ENCODE results near the gene TRMO.

The TRMO gene

GRCh38 chr9:97900738-97901565, 21.3 kb downstream of the TRMO start:
- DNase-seq = no peak

DNA sequence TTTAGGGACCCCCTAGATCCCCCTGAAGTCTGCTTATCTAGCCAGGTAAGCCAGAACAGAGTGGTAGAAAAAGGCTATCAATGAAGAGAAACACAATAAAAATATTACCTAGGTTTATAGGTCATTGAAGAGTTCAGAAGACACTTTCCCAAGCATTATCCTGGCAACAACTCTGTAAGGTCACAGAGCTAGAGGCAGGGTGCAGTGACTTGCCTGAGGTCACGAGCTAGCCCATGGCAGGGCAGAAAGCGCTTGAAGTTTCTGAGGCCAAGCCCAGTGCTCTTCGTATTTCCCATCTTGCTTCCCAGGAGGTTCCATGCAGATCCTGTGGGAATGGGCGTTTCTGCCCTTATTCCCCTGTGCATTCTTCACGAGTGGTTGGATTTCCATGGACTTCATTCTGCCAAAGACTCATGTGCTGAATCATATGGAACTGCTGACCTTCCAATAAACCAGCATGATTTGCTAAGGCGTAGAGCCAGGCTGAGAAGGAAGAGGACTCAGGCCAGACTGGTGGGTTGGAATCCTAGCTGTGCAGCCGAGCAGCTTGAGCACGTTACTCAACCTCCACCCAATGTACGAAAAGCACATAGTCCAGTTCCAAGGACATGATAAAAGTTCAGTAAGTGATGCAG, 22.1 kb downstream of the TRMO start:
- DNase-seq = no peak

DNA sequence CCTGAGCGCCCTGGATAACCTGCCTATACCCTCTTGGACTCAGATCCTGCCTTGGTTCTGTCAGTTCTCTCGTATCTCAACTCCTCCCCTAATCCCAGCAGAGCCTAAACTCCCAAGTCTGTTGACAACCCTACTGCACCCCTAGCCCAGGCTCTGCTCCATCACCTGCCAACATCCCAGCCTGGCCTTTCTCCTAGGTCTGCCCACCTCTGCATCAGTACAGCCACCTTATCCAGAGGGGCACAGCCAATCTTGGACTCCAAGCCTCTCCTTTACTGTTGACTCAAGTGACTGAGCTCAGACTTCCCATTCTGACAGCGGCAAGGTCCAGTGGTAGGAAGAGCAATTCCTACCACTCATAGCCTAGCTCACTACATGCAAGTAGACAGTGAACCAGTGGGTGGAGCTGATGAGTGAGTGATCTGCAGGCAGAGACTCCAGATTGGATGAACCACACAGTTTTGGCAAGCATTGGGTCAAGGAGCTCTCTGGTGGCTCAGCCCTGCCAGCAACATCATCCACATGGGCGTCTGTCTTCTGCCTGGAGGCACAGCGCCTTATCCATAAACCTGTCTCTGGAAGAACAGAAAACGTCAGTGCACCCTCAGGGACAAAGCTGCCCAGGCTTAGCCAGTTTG, 26.5 kb downstream of the TRMO start:
- no peak for DNase-seq

DNA sequence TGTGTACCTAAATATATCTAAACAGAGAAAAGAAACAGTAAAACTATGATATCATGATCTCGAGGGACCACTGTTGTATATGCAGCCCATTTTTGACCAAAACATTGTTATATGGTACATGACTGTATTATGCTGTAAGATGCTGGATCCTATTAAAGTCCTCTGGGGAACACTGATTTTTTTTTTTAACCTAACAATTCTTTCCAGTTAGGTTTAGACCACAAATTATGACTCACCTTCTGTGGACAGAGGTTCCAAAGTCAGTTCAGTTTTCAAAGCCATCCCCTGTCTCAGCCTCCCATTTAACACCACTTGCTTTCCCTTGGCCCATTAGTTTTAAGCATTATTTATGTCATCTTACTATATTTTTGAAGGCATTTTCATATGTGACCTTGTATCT, 27.1 kb downstream of the TRMO start:
- no peak for DNase-seq

- DNase-seq = no peak
Observed at GRCh38 chr9:97892421-97892820, 29.9 kb downstream of the TRMO start.

- DNase-seq = no peak
Observed at GRCh38 chr9:97891736-97892135, 30.6 kb downstream of the TRMO start.

DNA sequence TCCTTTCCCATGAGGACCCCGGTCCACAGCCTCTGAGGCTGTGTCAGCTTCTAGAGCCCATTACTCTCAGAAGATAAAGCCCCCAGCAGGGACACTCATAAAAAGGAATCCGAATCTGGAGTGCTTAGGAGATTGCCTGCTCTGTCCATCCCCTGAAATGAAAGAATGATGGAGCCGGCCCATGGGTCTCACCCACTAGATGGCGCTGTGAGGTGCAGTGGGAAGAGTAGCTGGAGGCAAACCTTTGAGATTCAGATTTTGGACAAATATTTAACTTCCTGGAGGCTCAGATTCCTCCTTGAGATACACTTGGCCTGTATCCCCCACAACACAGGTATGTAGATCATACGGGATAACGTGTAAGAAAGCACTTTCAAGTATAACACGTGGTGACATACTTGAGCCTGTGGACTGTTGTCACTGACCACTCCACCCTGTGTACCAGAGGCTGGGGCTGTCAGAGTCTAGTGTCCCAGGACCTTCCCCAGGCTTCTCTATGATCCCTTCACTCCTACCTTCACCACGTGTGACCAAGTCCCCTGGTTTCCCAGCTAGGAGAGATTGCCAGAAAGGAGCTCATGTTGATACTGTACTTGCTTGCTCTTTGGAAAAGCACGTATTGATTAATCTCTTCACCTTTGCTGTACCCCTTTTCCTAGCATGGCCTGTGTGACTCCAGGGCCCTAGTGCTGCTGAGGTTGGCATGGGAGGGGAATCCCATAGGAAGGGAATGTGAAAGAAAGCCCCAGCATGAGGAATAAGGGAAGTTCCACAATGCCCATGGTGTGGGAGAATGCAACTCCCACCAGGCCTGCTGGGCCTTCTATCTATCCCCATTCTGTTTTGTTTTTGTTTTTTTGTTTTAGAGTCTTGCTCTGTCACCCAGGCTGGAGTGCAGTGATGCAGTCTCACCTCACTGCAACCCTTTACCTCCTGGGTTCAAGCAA, 32.1 kb downstream of the TRMO start:
- no peak for DNase-seq

DNA sequence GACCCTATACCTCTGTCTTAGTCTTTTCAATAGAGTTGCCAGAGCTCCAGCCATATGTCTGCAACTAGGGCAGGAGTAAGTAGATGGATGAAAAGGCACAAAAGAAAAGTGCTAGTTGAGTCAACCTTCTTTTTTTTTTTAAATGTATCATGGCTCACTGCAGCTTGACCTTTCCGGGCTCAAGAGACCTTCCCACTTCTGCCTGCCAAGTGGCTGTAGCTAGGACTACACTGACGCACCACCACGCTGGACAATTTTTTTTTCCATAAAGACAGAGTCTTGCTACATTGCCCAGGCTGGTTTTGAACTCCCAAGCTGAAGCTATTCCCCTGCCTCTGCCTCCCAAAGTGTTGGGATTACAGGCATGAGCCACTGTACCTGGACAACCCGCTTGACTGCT, 42.0 kb downstream of the TRMO start:
- no peak for DNase-seq

GRCh38 chr9:97876061-97876460, 46.2 kb downstream of the TRMO start:
- DNase-seq = no peak

GRCh38 chr9:97875111-97875510, 47.2 kb downstream of the TRMO start:
- DNase-seq = no peak

DNA sequence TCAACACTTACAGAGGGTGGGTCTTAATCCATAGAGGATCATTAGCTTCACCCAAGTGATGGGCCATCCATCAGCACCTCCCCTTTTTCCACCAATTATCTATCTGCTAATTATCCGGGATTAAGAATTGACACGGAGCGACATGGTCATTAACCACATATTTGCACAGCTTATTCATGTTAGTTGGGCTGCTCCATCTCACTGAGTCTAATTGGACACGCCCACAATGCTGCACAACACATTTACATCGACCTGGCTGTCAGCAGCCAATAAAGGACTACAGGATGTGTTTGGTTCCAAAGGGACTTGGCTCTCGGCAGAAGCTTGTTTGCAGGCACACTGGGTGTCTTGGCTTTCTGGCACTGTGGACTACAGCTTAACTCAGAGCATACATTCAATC, 47.7 kb downstream of the TRMO start:
- no peak for DNase-seq

- no peak for DNase-seq
Observed at GRCh38 chr9:97873882-97874281, 48.4 kb downstream of the TRMO start.

GRCh38 chr9:97873425-97873824, 48.9 kb downstream of the TRMO start:
- no peak for DNase-seq

GRCh38 chr9:97868859-97869258, 53.4 kb downstream of the TRMO start:
- DNase-seq = no peak

DNA sequence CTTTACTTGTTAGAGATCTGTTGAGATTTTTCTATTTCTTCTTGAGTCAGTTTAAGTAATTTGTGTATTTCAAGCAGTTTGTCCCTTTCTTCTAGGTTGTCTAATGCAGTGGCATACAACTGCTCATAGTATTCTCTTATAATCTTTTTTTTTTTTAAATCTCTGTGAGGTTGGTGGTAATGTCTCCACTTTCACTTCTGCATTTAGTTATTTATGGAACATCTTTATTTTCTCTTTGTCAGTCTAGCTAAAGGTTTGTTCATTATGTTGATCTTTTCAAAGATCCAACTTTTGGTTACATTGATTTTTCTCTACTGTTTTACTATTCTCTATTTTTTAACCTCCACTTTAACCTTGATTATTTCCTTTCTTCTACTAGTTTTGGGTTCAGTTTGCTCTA, 55.5 kb downstream of the TRMO start:
- no peak for DNase-seq

DNA sequence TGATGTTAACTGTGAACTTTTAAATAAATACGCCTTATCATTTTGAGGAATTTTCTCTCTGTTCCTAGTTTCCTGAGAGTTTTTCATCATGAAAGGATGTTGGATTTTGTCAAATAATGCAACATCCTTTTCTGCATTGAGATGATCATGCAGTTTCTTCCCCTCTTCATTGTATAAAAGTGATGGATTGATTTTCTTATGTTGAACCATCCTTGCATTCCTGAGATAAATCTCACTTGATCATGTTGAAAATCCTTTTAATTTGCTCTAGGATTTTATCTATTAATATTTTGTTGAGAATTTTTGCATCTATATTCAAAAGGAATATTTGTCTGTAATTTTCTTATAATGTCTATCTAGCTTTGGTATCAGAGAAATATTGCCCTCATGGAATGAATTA, 56.0 kb downstream of the TRMO start:
- no peak for DNase-seq

GRCh38 chr9:97864396-97864795, 57.9 kb downstream of the TRMO start:
- no peak for DNase-seq

- DNase-seq = no peak
Observed at GRCh38 chr9:97863314-97863713, 59.0 kb downstream of the TRMO start.

DNA sequence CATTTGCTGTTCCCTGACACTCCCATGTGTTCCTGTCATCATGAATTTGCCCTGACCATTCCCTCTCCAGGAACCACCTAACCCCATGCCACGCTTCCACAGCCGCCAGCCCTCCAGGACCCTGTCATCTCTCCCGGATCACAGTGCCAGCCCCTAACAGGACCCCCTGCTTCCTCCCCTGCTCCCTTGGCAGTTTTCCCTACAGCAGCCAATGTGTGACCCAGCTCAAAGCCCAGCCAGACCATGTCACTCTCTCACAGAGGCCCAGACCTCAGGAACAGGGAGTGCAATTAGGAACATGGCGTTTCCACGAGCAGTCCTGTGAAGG, 61.2 kb downstream of the TRMO start:
- no peak for DNase-seq

- DNase-seq = no peak
Observed at GRCh38 chr9:97860451-97861147, 61.7 kb downstream of the TRMO start.

GRCh38 chr9:97859346-97859745, 63.0 kb downstream of the TRMO start:
- DNase-seq = no peak

DNA sequence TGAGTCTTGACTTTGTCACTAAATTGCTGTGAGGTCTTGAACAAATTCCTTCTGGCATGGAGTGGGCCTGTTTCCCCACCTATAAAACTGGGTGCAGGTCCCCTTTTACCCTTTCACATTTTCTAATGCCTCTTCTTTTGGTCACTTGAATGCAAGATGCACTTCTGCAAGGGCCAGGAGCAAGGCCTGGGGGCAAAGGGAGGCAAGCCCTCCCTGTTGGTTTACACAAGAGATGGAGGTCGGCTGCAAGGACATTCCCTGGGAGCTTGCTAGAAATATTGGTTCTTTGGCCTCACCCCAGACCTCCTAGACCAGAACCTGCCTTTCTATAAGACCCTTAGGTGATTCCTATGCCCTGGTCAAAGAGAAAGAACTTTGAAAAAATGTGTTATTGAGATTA, 63.5 kb downstream of the TRMO start:
- no peak for DNase-seq

DNA sequence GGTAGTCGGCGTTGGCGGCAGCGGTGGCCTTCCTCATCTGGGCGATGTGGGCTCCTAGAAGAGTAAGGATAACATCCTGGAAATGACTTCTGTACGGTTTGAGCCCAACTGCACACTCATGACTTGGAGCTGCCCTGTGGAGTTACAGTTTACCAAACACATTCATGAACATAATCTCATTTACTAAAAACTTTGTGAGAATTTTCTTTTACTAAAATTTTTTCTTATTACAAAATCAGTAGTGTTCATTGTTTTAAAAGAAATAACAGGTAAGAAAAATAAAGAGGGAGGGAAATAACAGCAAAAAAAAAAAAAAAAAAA, 63.9 kb downstream of the TRMO start:
- DNase-seq = no peak

Data from activated gamma-delta T cell (primary cell).